Progenitor cell of endocrine pancreas (in vitro differentiated cells): ENCODE measurements around the gene TMEM132D. TPM values are rescaled to one million over a fixed set of nuclear protein-coding genes. Genes with fewer than 3 reads are reported as not detected.

Experiments
- DNase-seq: peaks from one replicate; pipeline ENCODE4 v3.0.0; 2021; ENCODE audit warnings: low spot score; ENCODE audit not compliant: unreplicated experiment
- H3K27ac Mint-ChIP-seq: 2 replicates; pipeline ENCODE4 v1.8.0; 2021; ENCODE audit warnings: mild to moderate bottlenecking, moderate library complexity, mixed read lengths
- H3K27me3 Mint-ChIP-seq: 2 replicates; pipeline ENCODE4 v1.8.0; 2021; ENCODE audit warnings: mixed read lengths
- H3K36me3 Mint-ChIP-seq: 2 replicates; pipeline ENCODE4 v1.8.0; 2022; ENCODE audit warnings: mixed read lengths; ENCODE audit not compliant: insufficient read depth
- H3K4me1 Mint-ChIP-seq: 2 replicates; pipeline ENCODE4 v1.8.0; 2021; ENCODE audit warnings: low read depth, mixed read lengths
- H3K4me3 Mint-ChIP-seq: 2 replicates; pipeline ENCODE4 v1.8.0; 2021; ENCODE audit warnings: low read depth, mild to moderate bottlenecking, moderate library complexity, mixed read lengths
- H3K9me3 Mint-ChIP-seq: 2 replicates; pipeline ENCODE4 v1.8.0; 2021; ENCODE audit warnings: low read depth, mixed read lengths
- CTCF ChIP-seq: fragments of 200-600 bp; sonication (generic); IDR thresholded peaks from one replicate; pipeline ENCODE4 v1.5.0; 2021; ENCODE audit warnings: antibody characterized with exemption, mild to moderate bottlenecking; ENCODE audit not compliant: unreplicated experiment
- total RNA-seq: library from RNA; stranded (reverse); gene quantifications from 2 replicates; pipeline ENCODE4 v1.2.1, GENCODE V29; 2021

TMEM132D gene
- total RNA-seq, 1 donor from 2014 or later, result 0.46 TPM

- Mint-ChIP-seq H3K4me3 (no peak overlapping the region), H3K27me3 (no peaks in the 10 kb centered on the region), H3K27ac (no peak overlapping the region), H3K9me3 (no peaks in the 10 kb centered on the region), H3K4me1 (no peaks in the 10 kb centered on the region), H3K36me3 (no peaks in the 10 kb centered on the region)
- no peak for TF ChIP-seq CTCF
- no peak for DNase-seq
Measured at GRCh38 chr12:129096968-129097367, 806.9 kb downstream of the TMEM132D start.

- Mint-ChIP-seq H3K27me3 (no peaks in the 10 kb centered on the region), H3K27ac (no peak overlapping the region), H3K36me3 (no peaks in the 10 kb centered on the region), H3K4me1 (no peaks in the 10 kb centered on the region), H3K9me3 (no peaks in the 10 kb centered on the region), H3K4me3 (no peak overlapping the region)
- TF ChIP-seq CTCF, result no peak
- no peak for DNase-seq
Measured at GRCh38 chr12:129096184-129096583, 807.6 kb downstream of the TMEM132D start.

GRCh38 chr12:129089576-129089975, 814.2 kb downstream of the TMEM132D start:
- TF ChIP-seq CTCF, result no peak
- no peak overlapping the region for H3K27ac Mint-ChIP-seq
- peaks cover 5% of the 10 kb centered on the region for H3K27me3 Mint-ChIP-seq
- no peaks in the 10 kb centered on the region for H3K9me3 Mint-ChIP-seq
- no peaks in the 10 kb centered on the region for H3K36me3 Mint-ChIP-seq
- no peaks in the 10 kb centered on the region for H3K4me1 Mint-ChIP-seq
- no peak for DNase-seq
- H3K4me3 Mint-ChIP-seq, result no peak overlapping the region

- TF ChIP-seq CTCF, result no peak
- H3K36me3 Mint-ChIP-seq, result no peaks in the 10 kb centered on the region
Measured at GRCh38 chr12:129084875-129085826, 818.7 kb downstream of the TMEM132D start.

GRCh38 chr12:129083121-129083840, 820.5 kb downstream of the TMEM132D start:
- no peaks in the 10 kb centered on the region for H3K9me3 Mint-ChIP-seq
- H3K27me3 Mint-ChIP-seq, result peaks cover 14% of the 10 kb centered on the region
- no peak overlapping the region for H3K27ac Mint-ChIP-seq
- no peaks in the 10 kb centered on the region for H3K4me1 Mint-ChIP-seq
- H3K4me3 Mint-ChIP-seq, result no peak overlapping the region
- TF ChIP-seq CTCF, result no peak
- no peaks in the 10 kb centered on the region for H3K36me3 Mint-ChIP-seq
- no peak for DNase-seq

More at GRCh38 chr12:129084875-129085826, 818.7 kb downstream of the TMEM132D start:
- no peaks in the 10 kb centered on the region for H3K9me3 Mint-ChIP-seq
- no peaks in the 10 kb centered on the region for H3K4me1 Mint-ChIP-seq
- no peak overlapping the region for H3K27ac Mint-ChIP-seq
- peaks cover 14% of the 10 kb centered on the region for H3K27me3 Mint-ChIP-seq
- no peak overlapping the region for H3K4me3 Mint-ChIP-seq
- DNase-seq, result no peak
